IMR-90 (cell line): ENCODE results near the gene CTNND2. TPM values are rescaled to one million over a fixed set of nuclear protein-coding genes. Genes with fewer than 3 reads are reported as not detected.

Experiments
- ATAC-seq: fragments of 200-7000 bp; cut with Tn5 transposase; 2 replicates; pipeline ENCODE4 v1.9.1; 2020; ENCODE audit warnings: low read depth, mild to moderate bottlenecking, moderate library complexity
- BruUV-seq: library from RNA; stranded (reverse); fragments of 400-500 nt; replicated peaks from 2 replicates; lab custom pipeline; 2021; lab: Mats Ljungman, UMichigan
- CTCF ChIA-PET: fragments of 300-600 bp; formaldehyde crosslinking; extraction: SDS; loops from one replicate; lab custom pipeline; 2021; ENCODE audit warnings: antibody characterized with exemption; lab: Yijun Ruan, JAX
- POLR2A ChIA-PET: fragments of 300-600 bp; sonication (Branson Sonifier 250); formaldehyde crosslinking; loops from one replicate; lab custom pipeline; 2022; ENCODE audit warnings: antibody characterized with exemption; ENCODE audit not compliant: unreplicated experiment; lab: Charles Lee
- DNase-seq: peaks from one replicate; pipeline ENCODE4 v3.0.0; 2013
- H2AFZ ChIP-seq: replicated peaks from 2 replicates; pipeline ENCODE3; 2013; ENCODE audit warnings: low read length, mild to moderate bottlenecking; ENCODE audit not compliant: poor library complexity
- H2AK5ac ChIP-seq: 2 replicates; pipeline ENCODE4 v1.6.1; 2013; ENCODE audit warnings: low read depth, low read length, inconsistent platforms
- H2AK9ac ChIP-seq: replicated peaks from 2 replicates; pipeline ENCODE3; 2013; ENCODE audit warnings: mild to moderate bottlenecking, low read depth, low read length, moderate library complexity; ENCODE audit not compliant: poor library complexity
- H2BK120ac ChIP-seq: 2 replicates; pipeline ENCODE4 v1.6.1; 2013; ENCODE audit warnings: low read depth, low read length, inconsistent platforms
- H2BK15ac ChIP-seq: 3 replicates; pipeline ENCODE4 v1.6.1; 2013; ENCODE audit warnings: low read depth, low read length, inconsistent platforms
- H2BK20ac ChIP-seq: 2 replicates; pipeline ENCODE4 v1.6.1; 2013; ENCODE audit warnings: low read depth, mild to moderate bottlenecking, inconsistent platforms, low read length, moderate library complexity
- H2BK5ac ChIP-seq: 2 replicates; pipeline ENCODE4 v1.6.1; 2013; ENCODE audit warnings: mild to moderate bottlenecking, low read depth, low read length, inconsistent platforms; ENCODE audit not compliant: poor library complexity, severe bottlenecking
- H3K14ac ChIP-seq: replicated peaks from 2 replicates; pipeline ENCODE4 v1.6.1; 2013; ENCODE audit warnings: low read depth, low read length, inconsistent platforms
- H3K18ac ChIP-seq: 2 replicates; pipeline ENCODE4 v1.6.1; 2013; ENCODE audit warnings: low read depth, low read length, control low read depth
- H3K23ac ChIP-seq: 2 replicates; pipeline ENCODE4 v1.6.1; 2013; ENCODE audit warnings: low read depth, low read length, inconsistent platforms
- H3K27ac ChIP-seq: 2 replicates; pipeline ENCODE4 v1.5.1; 2013; ENCODE audit warnings: mild to moderate bottlenecking, control low read depth, low read length; ENCODE audit not compliant: insufficient read depth
- H3K27me3 ChIP-seq: 2 replicates; pipeline ENCODE4 v1.6.1; 2013; ENCODE audit warnings: low read length; ENCODE audit not compliant: control insufficient read depth, insufficient read depth
- H3K36me3 ChIP-seq: 2 replicates; pipeline ENCODE4 v1.6.1; 2013; ENCODE audit warnings: low read length, mixed read lengths; ENCODE audit not compliant: control insufficient read depth, insufficient read depth
- H3K4ac ChIP-seq: 2 replicates; pipeline ENCODE4 v1.6.1; 2013; ENCODE audit warnings: low read depth, low read length, inconsistent platforms
- H3K4me1 ChIP-seq: 2 replicates; pipeline ENCODE4 v1.6.1; 2013; ENCODE audit warnings: low read length, mixed read lengths; ENCODE audit not compliant: control insufficient read depth, insufficient read depth
- H3K4me2 ChIP-seq: 2 replicates; pipeline ENCODE4 v1.6.1; 2013; ENCODE audit warnings: low read depth, mild to moderate bottlenecking, control low read depth, low read length, moderate library complexity
- H3K4me3 ChIP-seq: 2 replicates; pipeline ENCODE4 v1.5.1; 2013; ENCODE audit warnings: low read depth, mild to moderate bottlenecking, control low read depth, low read length, moderate library complexity; ENCODE audit not compliant: insufficient read depth
- H3K56ac ChIP-seq: 2 replicates; pipeline ENCODE4 v1.6.1; 2013; ENCODE audit warnings: low read length, inconsistent platforms; ENCODE audit not compliant: insufficient read depth; ENCODE audit errors: extremely low read depth
- H3K79me1 ChIP-seq, 2 experiments: 2 replicates each; pipeline ENCODE4 v1.6.1; 2013; ENCODE audit warnings: low read length in 2 of 2, inconsistent platforms in 1 of 2, low read depth in 1 of 2
- H3K9ac ChIP-seq: 2 replicates; pipeline ENCODE4 v1.6.1; 2013; ENCODE audit warnings: low read depth, low read length, control low read depth
- H3K9me1 ChIP-seq: 2 replicates; pipeline ENCODE4 v1.6.1; 2013; ENCODE audit warnings: low read length, inconsistent platforms; ENCODE audit not compliant: insufficient read depth
- H3K9me3 ChIP-seq: 2 replicates; pipeline ENCODE4 v1.6.1; 2013; ENCODE audit warnings: low read length; ENCODE audit not compliant: control insufficient read depth, insufficient read depth
- H4K20me1 ChIP-seq: 2 replicates; pipeline ENCODE4 v1.6.1; 2013; ENCODE audit warnings: low read length, inconsistent platforms; ENCODE audit not compliant: insufficient read depth
- H4K5ac ChIP-seq: 2 replicates; pipeline ENCODE4 v1.6.1; 2013; ENCODE audit warnings: mild to moderate bottlenecking, low read depth, low read length, control low read depth
- H4K8ac ChIP-seq, 2 experiments: 2 replicates each; pipeline ENCODE4 v1.6.1; 2013; ENCODE audit warnings: low read depth in 2 of 2, low read length in 2 of 2, control low read depth in 1 of 2, inconsistent platforms in 1 of 2
- H4K91ac ChIP-seq: 2 replicates; pipeline ENCODE4 v1.6.1; 2013; ENCODE audit warnings: low read depth, low read length, inconsistent platforms; ENCODE audit not compliant: insufficient read depth
- BHLHE40 ChIP-seq: fragments of 150-350 bp; IDR thresholded peaks from 2 replicates; pipeline ENCODE4 v1.6.1; 2016; ENCODE audit warnings: mild to moderate bottlenecking, low read depth, low read length
- MAZ ChIP-seq: IDR thresholded peaks from 2 replicates; pipeline ENCODE4 v1.6.1; 2012; ENCODE audit warnings: low read depth, mild to moderate bottlenecking, low read length, improper control_type of control experiment, moderate library complexity, borderline replicate concordance
- SMC3 ChIP-seq: fragments of 150-350 bp; IDR thresholded peaks from 2 replicates; pipeline ENCODE4 v1.6.1; 2016; ENCODE audit warnings: low read depth, mild to moderate bottlenecking, antibody characterized with exemption, low read length, moderate library complexity
- WGBS, 2 experiments: methylation state at CpG; one replicate each; pipeline versions ENCODE4 v1.1.5 to v1.1.7; 2013; ENCODE audit warnings: missing lambda C conversion rate in 2 of 2; ENCODE audit not compliant: insufficient read length in 1 of 2; ENCODE audit errors: extremely low coverage in 2 of 2; 5-methylcytosine and 5-hydroxymethylcytosine counted together
- dilution Hi-C: fragments of 300-500 bp; cut with HindIII; formaldehyde crosslinking; loops from one replicate; pipeline ENCODE4 v1.14.3; 2018; ENCODE audit warnings: low sequenced_read_pairs; ENCODE audit not compliant: unreplicated experiment
- in situ Hi-C: fragments of 300-500 bp; cut with MboI; formaldehyde crosslinking; loops from 3 replicates; pipeline ENCODE4 v1.14.3; 2019; ENCODE audit warnings: low sequenced_read_pairs, inconsistent platforms, mixed read lengths
- intact Hi-C: fragments of 100-400 bp; cut with micrococcal nuclease; formaldehyde crosslinking; loops from 2 replicates; pipeline ENCODE4 v1.10.0; 2022
- polyA plus RNA-seq, 3 experiments: library from polyadenylated mRNA; depleted of rRNA; stranded (reverse); fragments of >200 nt; gene quantifications; 2 replicates each; pipeline ENCODE4 v1.2.3, GENCODE V29; 2012; ENCODE audit warnings: low replicate concordance in 1 of 3
- total RNA-seq: library from RNA; depleted of rRNA; stranded (reverse); fragments of >200 nt; gene quantifications from 2 replicates; pipeline ENCODE4 v1.2.3, GENCODE V29; 2012

Gene CTNND2
- total and polyA plus RNA-seq, 2 of the 4 experiments (the other 2 are of a cell fraction): not detected

DNA sequence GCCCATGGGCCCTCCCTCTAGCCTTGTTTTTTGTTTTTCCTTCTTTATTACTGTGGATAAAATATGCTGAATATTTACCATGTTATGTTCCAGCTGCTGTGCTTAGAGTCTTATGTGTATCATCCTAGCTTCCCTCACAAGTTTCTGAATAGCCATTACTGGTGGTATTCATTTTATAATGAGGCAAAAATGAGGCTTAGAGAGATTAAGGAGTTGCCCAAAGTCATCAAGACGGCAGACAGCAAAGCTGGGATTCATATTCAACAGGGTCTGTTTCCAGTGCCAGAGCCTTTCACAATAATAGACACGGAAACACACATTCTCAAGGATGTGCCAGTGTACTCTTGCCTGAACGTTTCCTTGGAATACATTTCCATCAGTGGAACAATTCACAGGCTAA, 258.1 kb downstream of the CTNND2 start:
- Histone ChIP-seq H2BK20ac (no peak overlapping the region), H3K79me1 (no peaks in the 10 kb centered on the region), H2BK120ac (no peak overlapping the region), H3K18ac (no peak overlapping the region), H3K4ac (no peak overlapping the region), H4K91ac (no peak overlapping the region), H4K8ac (no peak overlapping the region), H2BK5ac (no peak overlapping the region), H3K4me3 (no peak overlapping the region), H3K9me3 (peaks cover 11% of the 10 kb centered on the region), H2AK9ac (no peak overlapping the region), H3K9me1 (no peaks in the 10 kb centered on the region), H4K20me1 (no peaks in the 10 kb centered on the region), H3K4me1 (no peaks in the 10 kb centered on the region), H3K56ac (no peak overlapping the region), H2BK15ac (no peak overlapping the region), H3K36me3 (no peaks in the 10 kb centered on the region), H2AK5ac (no peak overlapping the region), H3K14ac (no peak overlapping the region), H4K5ac (no peak overlapping the region), H3K9ac (no peak overlapping the region), H3K23ac (no peak overlapping the region), H3K27ac (no peak overlapping the region), H3K27me3 (no peaks in the 10 kb centered on the region), H2AFZ (no peak overlapping the region), H3K4me2 (no peak overlapping the region)
- no peak for ATAC-seq
- dilution Hi-C loops: no loop called here
- in situ Hi-C loops: no loop called here
- DNase-seq: no peak
- 11% methylated on average over 3 of the region's 3 CpGs; no CpG with 5 or more reads in 1 of the 2 experiments for WGBS, 2 experiments
- intact Hi-C loops: no loop called here
- no peak for TF ChIP-seq BHLHE40
- no peak for TF ChIP-seq MAZ
- TF ChIP-seq SMC3: no peak
- CTCF ChIA-PET: no interaction called here
- POLR2A ChIA-PET: no interaction called here
- BruUV-seq: no TSS peak
